Common myeloid progenitor, CD34-positive (primary cell): ENCODE measurements around the gene LYZL1.

ENCODE experiments used
- CTCF ChIA-PET: fragments of 350-600 bp; sonication (Branson Sonifier 250); formaldehyde crosslinking; loops from one replicate; lab custom pipeline; 2021; ENCODE audit warnings: antibody characterized with exemption; lab: Charles Lee
- POLR2A ChIA-PET: fragments of 350-600 bp; sonication (Branson Sonifier 250); formaldehyde crosslinking; loops from one replicate; lab custom pipeline; 2021; ENCODE audit warnings: antibody characterized with exemption; lab: Charles Lee
- DNase-seq, 3 donors: peaks; one replicate each; pipeline versions ENCODE4 v3.0.0 to v3.0.0-alpha.2; 2013
- H3K27ac ChIP-seq, 2 experiments: 1 replicate in 1 of 2; 2 replicates in 1 of 2; pipeline ENCODE4 v1.7.0; 2013; ENCODE audit warnings: inconsistent platforms in 2 of 2, low read length in 2 of 2, mild to moderate bottlenecking in 2 of 2, low read depth in 1 of 2, moderate library complexity in 1 of 2; ENCODE audit not compliant: severe bottlenecking in 2 of 2, insufficient read depth in 1 of 2, poor library complexity in 1 of 2
- H3K27me3 ChIP-seq, 5 experiments: replicated peaks in 2 of 5; 1 replicate in 3 of 5; 2 replicates in 2 of 5; pipeline versions ENCODE4 v1.6.1 to v1.7.0; 2013; ENCODE audit warnings: low read length in 4 of 5, mild to moderate bottlenecking in 2 of 5, moderate library complexity in 2 of 5, inconsistent platforms in 1 of 5; ENCODE audit not compliant: insufficient read depth in 5 of 5, control insufficient read depth in 4 of 5
- H3K36me3 ChIP-seq, 4 experiments: 1 replicate in 2 of 4; 2 replicates in 2 of 4; pipeline versions ENCODE4 v1.6.1 to v1.7.0; 2013; ENCODE audit warnings: low read length in 3 of 4, control low read depth in 1 of 4, mild to moderate bottlenecking in 1 of 4; ENCODE audit not compliant: control insufficient read depth in 4 of 4, insufficient read depth in 4 of 4
- H3K4me1 ChIP-seq, 4 experiments: 1 replicate in 3 of 4; 2 replicates in 1 of 4; pipeline versions ENCODE4 v1.6.1 to v1.7.1; 2013; ENCODE audit warnings: low read length in 3 of 4, mild to moderate bottlenecking in 3 of 4, control low read depth in 1 of 4, inconsistent platforms in 1 of 4, moderate library complexity in 1 of 4; ENCODE audit not compliant: control insufficient read depth in 4 of 4, insufficient read depth in 4 of 4; ENCODE audit errors: control extremely low read depth in 1 of 4
- H3K4me3 ChIP-seq, 7 experiments: 1 replicate in 4 of 7; 2 replicates in 3 of 7; pipeline versions ENCODE4 v1.5.1 to v1.7.0; 2013; ENCODE audit warnings: mild to moderate bottlenecking in 7 of 7, low read length in 6 of 7, moderate library complexity in 6 of 7, inconsistent platforms in 2 of 7, low read depth in 2 of 7, control low read depth in 1 of 7; ENCODE audit not compliant: insufficient read depth in 4 of 7, control insufficient read depth in 1 of 7; ENCODE audit errors: extremely low read depth in 1 of 7
- H3K9me3 ChIP-seq, 5 experiments: 1 replicate in 4 of 5; 2 replicates in 1 of 5; pipeline versions ENCODE4 v1.6.1 to v1.7.1; 2013; ENCODE audit warnings: low read length in 4 of 5, mild to moderate bottlenecking in 2 of 5, inconsistent platforms in 1 of 5, low read depth in 1 of 5, moderate library complexity in 1 of 5; ENCODE audit not compliant: control insufficient read depth in 4 of 5, insufficient read depth in 2 of 5; ENCODE audit errors: control extremely low read depth in 1 of 5
- WGBS: methylation state at CpG from one replicate; pipeline ENCODE4 v1.1.5; 2013; ENCODE audit not compliant: insufficient coverage; 5-methylcytosine and 5-hydroxymethylcytosine counted together

LYZL1 gene

GRCh38 chr10:29343607-29344038, 54.8 kb downstream of the LYZL1 start:
- ChIA-PET CTCF (interaction anchor here (0.9 kb wide), 1 partner anchor 17 kb away, joined by 3 read pairs; no protein-coding TSS in a partner anchor), POLR2A (no interaction called here)
- Histone ChIP-seq H3K27ac (no peak overlapping the region), H3K4me3 (no peak overlapping the region), H3K4me1 (peaks cover 0 to 15% (median 8%) of the 10 kb centered on the region in 4 experiments), H3K36me3 (no peaks in the 10 kb centered on the region), H3K9me3 (peaks cover 0 to 9% (median 2%) of the 10 kb centered on the region in 5 experiments), H3K27me3 (no peaks in the 10 kb centered on the region)
- 31% methylated on average over 5 of the region's 7 CpGs for WGBS
- DNase-seq = peak; percentile 42 to 66 (median 52)

DNA sequence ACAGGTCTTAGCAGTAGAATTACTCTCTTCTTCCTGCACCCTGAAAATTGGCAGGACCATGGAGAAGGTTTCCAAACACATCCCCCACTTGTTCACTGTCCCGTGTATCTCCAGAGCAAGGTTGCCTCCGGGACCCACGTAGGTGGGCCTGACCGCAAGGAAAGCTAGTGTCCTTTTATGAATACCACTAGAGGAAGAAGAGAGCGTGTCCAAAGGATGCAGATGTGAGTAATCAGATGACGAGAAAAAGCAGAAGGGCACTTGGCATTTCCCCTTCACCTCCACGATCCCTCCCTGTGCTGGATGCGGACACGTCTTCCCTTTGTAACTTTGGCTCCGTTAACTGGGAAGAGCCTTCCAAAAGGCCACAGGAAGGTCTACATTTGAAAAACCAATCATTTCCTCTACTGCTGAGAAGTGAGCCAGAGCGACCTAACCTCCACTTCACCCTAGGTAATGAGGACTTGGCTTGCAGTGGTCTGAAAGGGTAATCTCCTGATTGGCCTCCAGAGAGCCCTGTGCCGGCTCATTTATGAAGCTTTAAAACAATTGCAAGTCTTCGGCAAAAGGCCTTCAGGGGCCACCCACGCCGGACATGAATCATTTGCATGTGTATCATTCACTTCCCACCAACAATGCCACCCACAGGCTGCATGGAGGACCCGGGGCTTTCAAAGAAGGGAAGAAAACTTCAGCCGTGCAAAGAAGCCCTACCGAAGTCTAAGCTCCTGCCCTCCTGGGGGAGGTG, 55.4 kb downstream of the LYZL1 start:
- H3K9me3 ChIP-seq = peaks cover 0 to 9% (median 2%) of the 10 kb centered on the region in 5 experiments
- H3K4me1 ChIP-seq = peaks cover 0 to 15% (median 8%) of the 10 kb centered on the region in 4 experiments
- no peak overlapping the region for H3K4me3 ChIP-seq
- WGBS = 51% methylated on average over 15 of the region's 18 CpGs
- no peaks in the 10 kb centered on the region for H3K27me3 ChIP-seq
- POLR2A ChIA-PET = no interaction called here
- no peak overlapping the region for H3K27ac ChIP-seq
- DNase-seq = peak in 2 of 3 donors; percentile 50 to 63
- CTCF ChIA-PET = no interaction called here
- H3K36me3 ChIP-seq = no peaks in the 10 kb centered on the region

DNA sequence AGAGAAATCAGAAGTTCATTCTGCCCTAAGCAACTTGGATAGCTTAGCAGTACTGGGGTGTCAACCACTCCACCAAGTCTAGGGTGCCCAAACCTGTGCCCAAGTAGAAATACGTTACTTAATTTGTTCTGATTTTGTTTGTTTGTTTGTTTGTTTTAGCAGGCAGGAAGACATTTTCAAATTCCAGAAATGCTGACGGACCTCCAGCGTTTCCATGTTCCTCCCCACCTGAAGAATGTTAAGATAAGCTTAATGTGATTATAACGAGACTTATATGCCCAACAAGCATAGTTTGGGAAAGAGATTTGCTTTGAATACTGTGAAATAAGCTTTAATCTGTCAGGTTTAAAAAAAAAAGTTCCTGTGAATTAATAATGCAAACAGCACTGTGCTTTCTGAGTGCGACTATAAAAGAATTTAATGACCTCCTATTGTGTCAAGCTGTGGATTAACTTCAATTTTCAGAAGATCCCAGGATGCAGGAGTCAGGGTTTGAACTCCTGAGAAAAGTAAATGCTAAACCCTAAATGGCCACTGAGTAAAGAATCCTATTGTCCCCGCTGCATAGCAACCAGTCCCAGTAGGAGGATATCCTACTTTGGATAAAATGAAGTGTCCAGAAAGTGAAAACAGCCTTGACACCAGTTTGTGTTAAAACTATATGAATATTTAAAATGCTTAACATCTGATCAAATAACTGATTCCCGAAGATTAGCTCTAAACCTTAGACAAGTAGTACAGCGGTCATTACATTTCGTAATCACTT, 56.5 kb downstream of the LYZL1 start:
- ChIA-PET CTCF (interaction anchor here (0.6 to 1.0 kb wide), 3 partner anchors 21 to 681 kb away, joined by 3 read pairs; no protein-coding TSS in a partner anchor), POLR2A (no interaction called here)
- H3K4me3 ChIP-seq = no peak overlapping the region
- no peak overlapping the region for H3K27ac ChIP-seq
- no peaks in the 10 kb centered on the region for H3K27me3 ChIP-seq
- H3K36me3 ChIP-seq = no peaks in the 10 kb centered on the region
- H3K4me1 ChIP-seq = peaks cover 0 to 15% (median 8%) of the 10 kb centered on the region in 4 experiments
- 96% methylated on average over 6 of the region's 9 CpGs for WGBS
- no peak for DNase-seq
- H3K9me3 ChIP-seq = peaks cover 0 to 9% (median 2%) of the 10 kb centered on the region in 5 experiments

DNA sequence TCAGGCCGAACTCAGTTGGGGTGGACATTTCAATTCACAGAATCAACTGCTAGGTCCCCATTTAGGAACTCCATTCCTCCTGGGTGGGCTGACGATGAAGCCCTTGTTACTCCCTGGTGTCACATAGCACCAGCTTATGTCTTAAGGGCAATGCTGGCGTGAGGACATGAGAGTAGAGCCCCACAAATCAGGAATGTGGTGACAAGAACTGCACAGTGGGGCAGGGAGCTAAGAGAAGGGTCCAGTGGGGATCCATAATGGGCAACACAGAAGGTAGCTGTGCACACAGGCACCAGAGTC, 57.0 kb downstream of the LYZL1 start:
- Histone ChIP-seq H3K4me1 (peaks cover 0 to 15% (median 8%) of the 10 kb centered on the region in 4 experiments), H3K27me3 (no peaks in the 10 kb centered on the region), H3K36me3 (no peaks in the 10 kb centered on the region), H3K27ac (no peak overlapping the region), H3K9me3 (peaks cover 0 to 9% (median 2%) of the 10 kb centered on the region in 5 experiments), H3K4me3 (no peak overlapping the region)
- WGBS = 95% methylated on average over 3 of the region's 3 CpGs
- ChIA-PET POLR2A (no interaction called here), CTCF (interaction anchor here (1.0 kb wide), 1 partner anchor 682 kb away, joined by 3 read pairs; no protein-coding TSS in a partner anchor)
- DNase-seq = no peak

DNA sequence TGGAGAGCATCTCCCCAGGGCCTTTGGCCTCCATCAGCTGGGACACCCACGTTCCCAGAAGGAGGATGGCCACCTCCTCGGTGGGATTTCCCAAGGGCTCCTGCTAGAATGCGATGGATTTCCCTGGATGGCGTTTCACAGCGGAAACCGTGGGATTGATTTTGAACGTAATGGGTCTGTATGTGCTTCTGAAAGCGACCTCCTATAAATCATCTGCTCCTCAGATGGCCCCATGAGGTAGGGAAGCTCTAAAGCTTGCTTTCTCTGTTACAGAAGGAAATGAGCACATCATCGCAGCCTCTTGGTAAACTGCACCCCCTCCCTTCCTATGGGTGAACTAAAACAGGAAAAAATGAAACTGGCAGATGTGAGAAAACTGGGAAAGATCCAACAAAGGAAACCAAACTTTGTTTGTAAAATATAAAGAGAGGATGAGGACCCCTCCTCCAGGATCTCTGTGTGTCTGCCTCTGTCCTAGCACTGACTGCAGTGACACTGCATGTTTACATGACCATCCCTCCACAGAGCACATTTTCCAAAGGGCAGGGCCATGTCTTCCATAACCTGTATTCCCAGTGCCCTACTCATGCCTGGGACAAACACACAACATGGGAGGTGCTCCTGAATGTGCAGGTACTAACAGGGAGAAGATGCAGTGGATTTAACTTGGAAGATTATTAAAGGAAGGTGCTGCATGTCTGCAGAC, 57.6 kb downstream of the LYZL1 start:
- Histone ChIP-seq H3K36me3 (no peaks in the 10 kb centered on the region), H3K4me1 (peaks cover 0 to 15% (median 8%) of the 10 kb centered on the region in 4 experiments), H3K9me3 (peaks cover 0 to 9% (median 2%) of the 10 kb centered on the region in 5 experiments), H3K4me3 (no peak overlapping the region), H3K27me3 (no peaks in the 10 kb centered on the region), H3K27ac (no peak overlapping the region)
- POLR2A ChIA-PET = no interaction called here
- 96% methylated on average over 8 of the region's 9 CpGs for WGBS
- CTCF ChIA-PET = interaction anchor here (1.0 kb wide), 1 partner anchor 682 kb away, joined by 3 read pairs; no protein-coding TSS in a partner anchor
- no peak for DNase-seq

DNA sequence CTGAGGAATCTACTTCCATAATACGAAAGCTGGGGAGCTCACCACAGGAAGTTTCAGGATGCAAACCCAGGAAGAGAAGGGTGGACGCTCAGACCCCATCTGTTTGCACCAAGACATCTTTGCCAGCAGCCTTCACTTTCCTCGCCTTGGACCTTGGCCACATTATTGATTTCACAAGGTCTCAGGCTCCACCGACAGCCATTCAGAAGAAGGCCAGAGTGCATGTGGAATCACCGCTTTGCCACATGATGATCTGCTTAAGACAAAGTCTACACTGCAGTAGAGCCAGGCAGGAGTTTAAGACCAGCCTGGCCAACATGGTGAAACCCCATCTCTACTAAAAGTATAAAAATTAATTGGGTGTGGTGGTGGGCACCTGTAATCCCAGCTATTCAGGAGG, 60.0 kb downstream of the LYZL1 start:
- no peak overlapping the region for H3K27ac ChIP-seq
- H3K4me3 ChIP-seq = no peak overlapping the region
- no peaks in the 10 kb centered on the region for H3K36me3 ChIP-seq
- no peak for DNase-seq
- H3K27me3 ChIP-seq = no peaks in the 10 kb centered on the region
- POLR2A ChIA-PET = no interaction called here
- 98% methylated on average over 5 of the region's 5 CpGs for WGBS
- H3K4me1 ChIP-seq = peaks cover 0 to 9% (median 4%) of the 10 kb centered on the region in 4 experiments
- CTCF ChIA-PET = no interaction called here
- H3K9me3 ChIP-seq = no peaks in the 10 kb centered on the region
